Measurements from ENCODE around the gene PPTC7. TPM values are rescaled to one million over a fixed set of nuclear protein-coding genes. Genes with fewer than 3 reads are reported as not detected.
"Not testable (repeated sequence)": the region's sequence is repeated elsewhere in the genome, so short reads cannot be mapped to it uniquely, and the experiment has no call there.

PPTC7 gene
- total RNA-seq, 2 donors from 2014 or later, result 40.4 to 46.7 TPM

DNA sequence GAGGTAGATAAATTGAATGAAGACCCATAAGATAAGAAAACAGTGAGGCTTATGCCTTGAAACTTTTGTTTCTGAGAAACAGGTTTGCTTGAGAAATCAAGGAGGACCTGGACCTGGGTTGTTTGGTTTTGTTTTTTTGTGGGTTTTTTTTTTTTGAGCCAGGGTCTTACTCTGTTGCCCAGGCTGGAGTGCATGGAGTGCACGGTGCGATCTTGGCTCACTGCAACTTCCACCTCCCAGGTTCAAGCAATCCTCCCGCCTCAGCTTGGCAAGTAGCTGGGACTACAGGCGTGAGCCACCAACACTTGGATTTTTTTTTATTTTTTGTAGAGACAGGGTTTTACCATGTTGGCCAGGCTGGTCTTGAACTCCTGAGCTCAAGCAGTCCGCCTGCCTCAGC, 9.0 kb upstream of the PPTC7 start:
- peaks cover 0 to 3% of the 10 kb centered on the region in 2 donors for H3K9me3 Mint-ChIP-seq
- H3K27ac Mint-ChIP-seq, result peak overlapping the region in 1 of 2 donors; percentile 98
- ATAC-seq (no peak), DNase-seq (ENCODE audit: low spot score in 2 of 2) (no peak)
- H3K36me3 Mint-ChIP-seq, result peaks cover 0 to 5% of the 10 kb centered on the region in 2 donors

DNA sequence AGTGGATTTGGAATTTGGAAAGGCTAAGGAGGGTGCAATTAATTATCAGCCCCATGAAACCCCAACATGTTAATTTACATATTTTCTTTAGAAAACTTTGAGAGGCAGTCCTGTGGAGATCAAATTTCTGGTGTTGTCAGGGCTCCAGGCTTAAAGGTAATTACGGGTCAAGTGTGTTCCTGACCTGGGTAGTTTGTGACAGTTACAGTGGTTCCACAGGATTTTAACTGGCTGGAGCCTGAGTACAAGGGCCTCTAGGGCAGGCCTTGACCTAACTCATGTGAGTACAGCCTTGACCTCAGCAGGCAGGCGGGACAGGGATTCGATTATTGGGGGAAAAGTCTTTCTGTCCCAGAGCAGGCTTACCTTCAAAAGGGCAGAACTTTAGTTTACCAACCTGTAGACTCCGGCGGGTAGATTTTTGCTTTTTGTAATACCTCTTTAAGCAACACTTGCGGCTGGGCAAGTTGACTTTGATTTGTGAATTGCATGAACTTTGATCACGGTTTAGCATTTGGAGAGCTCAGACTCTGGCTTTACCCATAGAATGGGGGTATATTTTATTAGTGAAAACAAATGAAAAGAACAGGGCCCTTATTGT, 8.4 kb upstream of the PPTC7 start:
- peaks cover 0 to 3% of the 10 kb centered on the region in 2 donors for H3K9me3 Mint-ChIP-seq
- ATAC-seq, result no peak
- peaks cover 0 to 5% of the 10 kb centered on the region in 2 donors for H3K36me3 Mint-ChIP-seq
- H3K27ac Mint-ChIP-seq, result peak overlapping the region; percentile 96 to 98
- DNase-seq (ENCODE audit: low spot score in 2 of 2), result no peak

- ATAC-seq, result peak; percentile 91 to 96
- Mint-ChIP-seq H3K36me3 (peaks cover 0 to 5% of the 10 kb centered on the region in 2 donors), H3K9me3 (peaks cover 0 to 3% of the 10 kb centered on the region in 2 donors), H3K27ac (peak overlapping the region; percentile 96 to 98)
- no peak for DNase-seq (ENCODE audit: low spot score in 2 of 2)
Measured at GRCh38 chr12:110590806-110591326, 7.7 kb upstream of the PPTC7 start.

GRCh38 chr12:110590059-110590458, 6.9 kb upstream of the PPTC7 start:
- peak overlapping the region; percentile 96 to 98 for H3K27ac Mint-ChIP-seq
- ATAC-seq, result no peak
- peaks cover 0 to 3% of the 10 kb centered on the region in 2 donors for H3K9me3 Mint-ChIP-seq
- DNase-seq (ENCODE audit: low spot score in 2 of 2), result no peak
- peaks cover 0 to 5% of the 10 kb centered on the region in 2 donors for H3K36me3 Mint-ChIP-seq

DNA sequence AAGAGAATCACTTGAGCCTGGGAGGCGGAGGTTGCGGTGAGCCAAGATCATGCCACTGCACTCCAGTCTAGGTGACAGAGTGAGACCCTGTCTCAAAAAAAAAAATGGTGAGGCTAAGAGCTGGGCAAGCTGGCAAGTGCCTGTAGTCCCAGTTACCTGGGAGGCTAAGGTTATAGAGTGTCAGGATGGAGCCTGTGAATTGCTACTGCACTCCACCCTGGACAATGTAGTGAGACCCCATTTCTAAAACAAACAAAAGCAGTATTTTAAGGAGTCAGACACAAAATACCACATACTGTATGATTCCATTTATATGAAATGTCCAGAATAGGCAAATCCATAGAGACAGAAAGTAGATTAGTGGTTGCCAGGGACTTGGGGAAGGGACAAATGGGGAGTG, 4.0 kb upstream of the PPTC7 start:
- Mint-ChIP-seq H3K36me3 (peaks cover 2 to 18% of the 10 kb centered on the region in 2 donors), H3K27ac (peak overlapping the region in 1 of 2 donors; percentile 94)
- H3K9me3 Mint-ChIP-seq; DNase-seq (ENCODE audit: low spot score in 2 of 2); ATAC-seq: not testable (repeated sequence)

DNA sequence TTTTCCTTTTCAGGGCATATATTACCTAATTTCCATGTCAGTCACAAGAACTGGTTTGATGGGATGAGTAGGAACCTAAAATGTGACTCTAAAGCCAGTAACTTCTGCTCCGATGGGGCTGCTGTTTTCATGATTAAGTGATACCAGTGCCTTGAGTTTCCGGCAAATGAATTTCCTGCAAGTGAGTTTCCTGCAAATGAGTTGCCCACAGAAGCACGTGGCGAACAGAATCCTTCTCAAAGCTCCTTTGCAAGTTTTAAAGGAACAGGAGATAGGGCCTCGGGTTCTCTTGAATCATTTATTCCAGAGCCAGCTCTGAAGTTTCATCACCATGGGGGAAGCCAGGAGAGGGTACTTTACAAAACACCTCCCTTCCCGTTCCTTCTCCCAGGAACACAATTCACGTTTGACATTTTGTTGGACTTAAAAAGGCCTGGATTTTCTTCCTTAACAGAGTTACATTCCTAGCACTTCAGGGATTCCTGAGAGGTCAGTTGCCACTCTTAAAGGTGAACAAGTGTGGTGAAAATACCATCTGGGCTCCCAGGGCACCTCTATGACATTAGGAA, 2.2 kb upstream of the PPTC7 start:
- DNase-seq (ENCODE audit: low spot score in 2 of 2) (peak in 1 of 2 donors; percentile 28), ATAC-seq (no peak)
- H3K36me3 Mint-ChIP-seq, result peaks cover 15 to 24% of the 10 kb centered on the region in 2 donors
- peak overlapping the region; percentile 91 to 99 for H3K27ac Mint-ChIP-seq
- H3K9me3 Mint-ChIP-seq, result peaks cover 0 to 3% of the 10 kb centered on the region in 2 donors

- peaks cover 21 to 24% of the 10 kb centered on the region in 2 donors for H3K36me3 Mint-ChIP-seq
- H3K9me3 Mint-ChIP-seq, result no peaks in the 10 kb centered on the region
- DNase-seq (ENCODE audit: low spot score in 2 of 2) (peak; percentile 68 to 83), ATAC-seq (peak; percentile 6 to 35)
- H3K27ac Mint-ChIP-seq, result peak overlapping the region; percentile 91 to 98
Measured at GRCh38 chr12:110582276-110583136, 612 bp downstream of the PPTC7 start.

DNA sequence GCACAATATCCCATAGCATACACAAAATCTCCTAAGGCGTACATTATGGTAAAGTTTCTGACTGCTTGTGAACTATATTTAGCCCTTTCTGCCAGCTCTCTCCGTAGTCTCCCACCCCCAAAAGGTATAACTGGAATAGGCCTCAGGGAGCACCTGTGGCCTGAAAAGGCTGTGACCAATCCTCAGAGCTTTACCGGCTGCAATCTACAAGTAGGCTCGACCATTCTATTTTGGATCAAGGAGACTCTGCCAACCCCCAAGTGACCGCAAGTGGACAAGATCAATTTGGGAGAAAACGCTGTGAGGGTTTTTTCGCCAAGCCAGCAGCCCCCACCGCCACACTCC, 1.2 kb downstream of the PPTC7 start:
- Mint-ChIP-seq H3K9me3 (no peaks in the 10 kb centered on the region), H3K27ac (peak overlapping the region; percentile 91 to 98), H3K36me3 (peaks cover 21 to 24% of the 10 kb centered on the region in 2 donors)
- DNase-seq (ENCODE audit: low spot score in 2 of 2) (no peak), ATAC-seq (no peak)

DNA sequence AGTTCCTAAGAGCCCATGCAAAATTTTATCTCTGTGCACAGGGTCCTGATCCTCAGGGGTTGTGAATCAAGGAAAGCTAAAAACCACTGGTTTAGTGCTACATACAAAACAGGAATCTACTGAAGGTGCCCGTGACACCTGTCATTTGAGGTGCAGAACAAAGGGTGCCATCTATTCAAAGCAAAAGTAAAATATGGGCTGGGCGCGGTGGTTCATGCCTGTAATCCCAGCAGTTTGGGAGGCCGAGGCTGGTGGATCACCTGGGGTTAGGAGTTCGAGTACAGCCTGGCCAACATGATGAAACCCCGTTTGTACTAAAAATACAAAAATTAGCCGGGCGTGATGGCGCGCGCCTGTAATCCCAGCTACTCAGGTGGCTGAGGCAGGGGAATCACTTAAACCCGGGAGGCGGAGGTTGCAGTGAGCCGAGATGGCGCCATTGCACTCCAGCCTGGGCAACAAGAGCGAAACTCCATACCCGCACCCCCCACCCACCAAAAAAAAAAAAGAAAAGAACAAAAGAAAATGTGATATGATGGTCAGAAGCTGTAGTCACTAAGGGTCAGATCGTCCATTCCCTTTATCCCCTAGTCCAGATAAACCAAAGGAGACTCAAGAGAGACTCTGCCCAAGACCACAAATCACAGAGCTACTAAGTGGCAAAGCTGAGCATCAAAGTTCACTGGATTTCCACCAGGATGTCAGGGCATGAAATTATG, 3.4 kb downstream of the PPTC7 start:
- DNase-seq (ENCODE audit: low spot score in 2 of 2) (no peak), ATAC-seq (no peak)
- Mint-ChIP-seq H3K9me3 (no peaks in the 10 kb centered on the region), H3K27ac (peak overlapping the region; percentile 98), H3K36me3 (peaks cover 24 to 27% of the 10 kb centered on the region in 2 donors)

DNA sequence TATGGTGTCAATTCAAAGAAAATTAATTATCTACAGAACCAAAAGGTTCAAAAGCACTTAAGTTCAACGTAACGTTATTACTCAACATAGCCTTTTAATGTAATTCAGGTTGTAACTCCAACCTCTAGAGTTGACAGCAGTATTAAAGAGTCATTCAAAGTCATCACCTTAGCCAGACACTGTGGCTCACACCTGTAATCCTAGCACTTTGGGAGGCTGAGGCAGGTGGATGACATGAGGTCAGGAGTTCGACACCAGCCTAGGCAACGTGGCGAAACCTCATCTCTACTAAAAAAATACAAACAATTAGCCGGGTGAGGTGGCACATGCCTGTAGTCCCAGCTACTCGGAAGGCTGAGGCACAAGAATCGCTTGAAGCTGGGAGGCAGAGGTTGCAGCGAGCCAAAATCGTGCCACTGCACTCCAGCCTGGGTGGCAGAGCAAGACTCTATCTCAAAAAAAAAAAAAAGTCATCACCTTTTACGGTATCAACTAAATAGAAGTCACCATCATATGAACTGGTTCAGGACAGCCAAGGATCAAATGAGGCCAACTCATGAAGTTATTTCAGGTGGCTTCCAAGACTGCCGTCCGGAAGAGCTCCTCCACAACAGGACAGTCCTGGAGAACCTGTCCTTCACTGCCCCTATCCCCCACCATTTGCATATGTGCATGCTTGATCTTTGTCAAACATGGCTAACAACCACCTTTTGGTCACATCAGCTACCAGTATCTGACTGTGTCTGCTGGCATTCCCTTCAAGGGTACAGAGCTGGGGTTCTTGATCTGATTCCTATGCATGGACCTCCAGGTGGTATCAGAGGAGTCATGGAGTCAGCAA, 4.2 kb downstream of the PPTC7 start:
- peak in 1 of 2 donors; percentile 47 for DNase-seq (ENCODE audit: low spot score in 2 of 2)
- peak overlapping the region; percentile 98 for H3K27ac Mint-ChIP-seq
- H3K9me3 Mint-ChIP-seq, result no peaks in the 10 kb centered on the region
- ATAC-seq, result peak; percentile 30 to 62
- H3K36me3 Mint-ChIP-seq, result peaks cover 20 to 27% of the 10 kb centered on the region in 2 donors

DNA sequence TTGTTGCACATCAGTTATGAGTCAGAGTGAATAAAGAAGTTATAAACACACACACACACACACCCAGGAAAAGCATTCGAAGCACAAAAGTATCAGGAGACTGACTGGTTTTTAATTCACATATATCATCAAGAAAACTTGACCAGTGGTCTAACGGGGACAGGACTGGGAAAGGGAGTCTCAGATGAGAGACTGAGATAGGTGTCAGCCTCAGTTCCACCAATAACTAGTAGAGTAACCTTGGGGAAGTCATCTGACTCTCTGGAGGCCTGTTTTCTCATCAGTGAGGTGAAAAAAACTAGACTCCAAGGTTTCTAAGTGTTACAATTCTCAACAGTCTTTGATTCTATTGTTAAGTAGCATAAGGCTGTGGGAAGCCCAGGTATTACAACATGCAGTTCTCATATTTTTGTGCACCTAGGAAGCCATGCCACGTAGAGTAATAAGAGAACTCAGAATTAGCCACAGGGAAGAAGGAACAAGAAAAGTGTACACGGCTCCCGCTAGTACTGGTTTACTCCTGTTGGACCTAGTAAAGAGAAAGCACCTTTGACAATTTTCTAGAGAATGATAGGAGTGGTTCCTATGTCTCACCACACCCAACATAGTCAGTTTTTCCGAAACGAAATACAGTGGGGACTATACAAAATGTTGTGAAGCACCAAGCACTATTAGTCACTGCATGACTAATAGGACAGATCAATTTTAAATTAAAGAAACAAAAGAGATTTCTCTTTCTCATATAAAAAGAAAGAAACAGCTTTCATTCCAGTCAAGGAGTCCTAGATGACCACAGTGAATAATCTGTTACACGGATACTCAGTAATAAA, 5.0 kb downstream of the PPTC7 start:
- DNase-seq (ENCODE audit: low spot score in 2 of 2), result peak in 1 of 2 donors; percentile 48
- H3K27ac Mint-ChIP-seq, result peak overlapping the region; percentile 98
- H3K9me3 Mint-ChIP-seq, result peaks cover 0 to 4% of the 10 kb centered on the region in 2 donors
- peak; percentile 73 to 79 for ATAC-seq
- H3K36me3 Mint-ChIP-seq, result peaks cover 13 to 32% of the 10 kb centered on the region in 2 donors

GRCh38 chr12:110576504-110576903, 6.6 kb downstream of the PPTC7 start:
- peaks cover 0 to 4% of the 10 kb centered on the region in 2 donors for H3K9me3 Mint-ChIP-seq
- peaks cover 10 to 38% of the 10 kb centered on the region in 2 donors for H3K36me3 Mint-ChIP-seq
- no peak for DNase-seq (ENCODE audit: low spot score in 2 of 2)
- ATAC-seq, result no peak
- H3K27ac Mint-ChIP-seq, result peak overlapping the region; percentile 98

DNA sequence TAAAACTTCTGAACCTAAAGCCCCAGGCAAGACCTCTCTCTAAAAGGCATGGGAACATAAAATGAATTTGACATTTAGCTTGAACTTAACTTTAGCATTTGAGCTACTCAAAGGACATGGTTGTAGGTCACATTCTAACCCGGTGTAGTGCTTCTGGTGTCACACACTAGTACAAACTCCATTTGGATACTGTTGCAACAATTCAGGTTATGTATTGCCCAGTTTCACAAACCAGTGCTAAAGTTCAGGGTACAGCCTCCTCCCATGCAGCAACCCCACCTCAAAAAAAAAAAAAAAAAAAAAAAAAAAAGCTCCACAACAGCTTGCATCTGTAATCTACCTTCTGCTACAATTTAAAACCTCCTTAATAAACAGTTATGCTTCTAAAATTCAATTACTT, 7.8 kb downstream of the PPTC7 start:
- Mint-ChIP-seq H3K9me3 (peaks cover 0 to 4% of the 10 kb centered on the region in 2 donors), H3K36me3 (peaks cover 8 to 38% of the 10 kb centered on the region in 2 donors), H3K27ac (no peak overlapping the region)
- DNase-seq (ENCODE audit: low spot score in 2 of 2) (no peak), ATAC-seq (no peak)

DNA sequence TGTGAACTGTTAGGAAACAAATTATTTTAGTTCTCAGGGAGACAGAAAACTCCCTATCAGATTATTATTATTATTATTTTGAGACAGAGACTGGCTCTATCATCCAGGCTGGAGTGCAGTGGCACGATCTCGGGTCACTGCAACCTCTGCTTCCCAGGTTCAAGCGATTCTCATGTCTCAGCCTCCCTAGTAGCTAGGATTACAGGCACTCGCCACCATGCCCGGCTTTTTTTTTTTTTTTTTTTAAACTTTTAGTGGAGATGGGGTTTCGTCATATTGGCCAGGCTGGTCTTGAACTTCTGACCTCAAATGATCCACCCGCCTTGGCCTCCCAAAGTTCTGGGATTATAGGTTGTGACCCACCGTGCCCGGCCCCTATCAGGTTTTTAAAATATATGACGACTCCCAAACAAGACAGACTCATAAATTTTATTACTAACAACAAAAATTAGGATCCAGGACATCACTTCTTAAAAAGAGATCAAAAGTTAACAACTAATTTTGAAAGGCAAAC, 8.3 kb downstream of the PPTC7 start:
- not testable (repeated sequence) for H3K9me3 Mint-ChIP-seq; H3K27ac Mint-ChIP-seq; DNase-seq (ENCODE audit: low spot score in 2 of 2); ATAC-seq
- H3K36me3 Mint-ChIP-seq, result peaks cover 9 to 41% of the 10 kb centered on the region in 2 donors

DNA sequence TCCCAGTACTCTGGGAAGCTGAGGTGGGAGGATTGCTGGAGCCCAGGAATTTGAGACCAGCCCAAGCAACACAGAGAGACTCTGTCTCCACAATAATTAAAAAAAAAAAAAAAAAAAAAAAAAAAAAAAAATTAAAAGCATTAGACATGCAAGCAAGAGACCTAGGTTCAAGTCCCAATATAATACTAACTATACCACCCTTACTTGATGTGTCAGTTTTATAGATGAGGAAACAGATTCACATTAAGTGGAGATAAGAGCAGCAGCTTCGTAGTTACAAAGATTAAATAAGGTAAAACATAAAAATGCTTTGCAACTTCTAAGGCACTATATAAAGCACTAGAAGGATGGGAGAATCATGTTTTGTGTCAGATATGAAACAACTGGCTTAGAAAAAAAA, 9.1 kb downstream of the PPTC7 start:
- no peak for ATAC-seq
- H3K36me3 Mint-ChIP-seq, result peaks cover 12 to 42% of the 10 kb centered on the region in 2 donors
- DNase-seq (ENCODE audit: low spot score in 2 of 2), result no peak
- H3K9me3 Mint-ChIP-seq, result peaks cover 0 to 9% of the 10 kb centered on the region in 2 donors
- peak overlapping the region in 1 of 2 donors; percentile 65 for H3K27ac Mint-ChIP-seq
